Prostate gland (tissue), 2 donors: Measurements from ENCODE around the gene TPD52L2. TPM values are rescaled to one million over a fixed set of nuclear protein-coding genes. Genes with fewer than 3 reads are reported as not detected.

Experiments
- DNase-seq: peaks from one replicate; pipeline ENCODE4 v3.0.0-alpha.2; 2019; ENCODE audit warnings: low spot score
- H3K27ac ChIP-seq, 2 donors: fragments of 200-600 bp; sonication (generic); 2 replicates each; pipeline ENCODE4 v1.5.1; 2017 to 2019
- H3K27me3 ChIP-seq: fragments of 200-600 bp; sonication (generic); replicated peaks from 2 replicates; pipeline ENCODE4 v1.5.1; 2019; ENCODE audit not compliant: insufficient read depth
- H3K36me3 ChIP-seq, 2 donors: fragments of 200-600 bp; sonication (generic); 1 replicate in 1 of 2; 2 replicates in 1 of 2; pipeline versions ENCODE4 v1.5.1 to v1.8.1; 2017 to 2019
- H3K4me1 ChIP-seq: fragments of 200-600 bp; sonication (generic); replicated peaks from 2 replicates; pipeline ENCODE4 v1.5.1; 2019
- H3K4me3 ChIP-seq, 2 donors: fragments of 200-600 bp; sonication (generic); 2 replicates each; pipeline ENCODE4 v1.5.1; 2017 to 2019
- H3K9me3 ChIP-seq: fragments of 200-600 bp; sonication (generic); 2 replicates; pipeline ENCODE4 v1.5.1; 2017
- POLR2A ChIP-seq: fragments of 450-650 bp; IDR thresholded peaks from one replicate; pipeline ENCODE4 v1.6.1; 2016; ENCODE audit warnings: antibody characterized with exemption, mild to moderate bottlenecking
- POLR2AphosphoS5 ChIP-seq: sonication (generic); formaldehyde crosslinking; IDR thresholded peaks from one replicate; pipeline ENCODE4 v1.6.1; 2017; ENCODE audit warnings: antibody characterized with exemption
- WGBS: methylation state at CpG from one replicate; pipeline ENCODE4 v1.1.5; 2018; 5-methylcytosine and 5-hydroxymethylcytosine counted together
- intact Hi-C: fragments of 100-400 bp; cut with DNase I; formaldehyde crosslinking; loops from one replicate; pipeline ENCODE4 v1.14.2; 2022
- microRNA counts, 2 donors: library from miRNA; unstranded; fragments of <30 nt; microRNA quantifications; one replicate each; lab custom pipeline; 2016 to 2017
- microRNA-seq: library from miRNA; unstranded; fragments of <30 nt; microRNA quantifications from one replicate; pipeline ENCODE4, GENCODE V29; 2016
- small RNA-seq, 2 donors: library from RNA; depleted of rRNA; stranded (forward); fragments of <200 nt; gene quantifications; one replicate each; pipeline ENCODE3, GENCODE V24; 2016
- total RNA-seq, 2 donors: library from RNA; depleted of rRNA; stranded (reverse); fragments of >200 nt; gene quantifications; one replicate each; pipeline ENCODE4 v1.1.0, GENCODE V29; 2016
- TF ChIP-seq, protein P1 (sequence below), 4 experiments: fragments of 200-600 bp in 2 of 4; fragments of 450-650 bp in 2 of 4; sonication (generic) in 2 of 4; IDR thresholded peaks; 1 replicate in 3 of 4; 2 replicates in 1 of 4; pipeline ENCODE4 v1.5.1; 2016 to 2019; ENCODE audit warnings: antibody characterized with exemption in 4 of 4, mild to moderate bottlenecking in 2 of 4, moderate library complexity in 2 of 4

TPD52L2 gene
- total RNA-seq, 2 donors from 2014 or later = 105 to 127 TPM

DNA sequence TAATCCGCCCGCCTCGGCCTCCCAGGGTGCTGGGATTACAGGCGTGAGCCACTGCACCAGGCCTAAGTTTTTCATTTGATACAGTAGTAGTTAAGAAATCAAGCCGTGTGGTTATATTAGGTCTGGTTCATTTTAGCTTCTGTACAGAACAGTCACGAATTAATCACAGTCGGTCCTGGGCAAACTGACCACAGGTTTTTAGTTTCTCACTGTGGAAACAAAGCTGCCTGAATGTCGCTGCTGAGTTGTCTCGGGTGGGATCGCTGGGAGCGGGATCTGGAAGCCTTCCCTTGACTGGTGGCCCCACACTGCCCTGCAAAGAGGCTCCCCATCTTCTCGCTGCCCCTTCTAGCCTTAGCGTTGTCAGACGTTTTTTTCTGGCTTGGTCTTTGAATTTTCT lies 72.5 kb downstream of the TPD52L2 start:
- no peak for DNase-seq
- Histone ChIP-seq H3K36me3 (no peaks in the 10 kb centered on the region), H3K4me3 (no peak overlapping the region), H3K4me1 (no peaks in the 10 kb centered on the region), H3K27me3 (no peaks in the 10 kb centered on the region), H3K27ac (no peak overlapping the region), H3K9me3 (no peaks in the 10 kb centered on the region)
- TF ChIP-seq POLR2A (no peak), POLR2AphosphoS5 (no peak)
- TF ChIP-seq, protein P1, sequence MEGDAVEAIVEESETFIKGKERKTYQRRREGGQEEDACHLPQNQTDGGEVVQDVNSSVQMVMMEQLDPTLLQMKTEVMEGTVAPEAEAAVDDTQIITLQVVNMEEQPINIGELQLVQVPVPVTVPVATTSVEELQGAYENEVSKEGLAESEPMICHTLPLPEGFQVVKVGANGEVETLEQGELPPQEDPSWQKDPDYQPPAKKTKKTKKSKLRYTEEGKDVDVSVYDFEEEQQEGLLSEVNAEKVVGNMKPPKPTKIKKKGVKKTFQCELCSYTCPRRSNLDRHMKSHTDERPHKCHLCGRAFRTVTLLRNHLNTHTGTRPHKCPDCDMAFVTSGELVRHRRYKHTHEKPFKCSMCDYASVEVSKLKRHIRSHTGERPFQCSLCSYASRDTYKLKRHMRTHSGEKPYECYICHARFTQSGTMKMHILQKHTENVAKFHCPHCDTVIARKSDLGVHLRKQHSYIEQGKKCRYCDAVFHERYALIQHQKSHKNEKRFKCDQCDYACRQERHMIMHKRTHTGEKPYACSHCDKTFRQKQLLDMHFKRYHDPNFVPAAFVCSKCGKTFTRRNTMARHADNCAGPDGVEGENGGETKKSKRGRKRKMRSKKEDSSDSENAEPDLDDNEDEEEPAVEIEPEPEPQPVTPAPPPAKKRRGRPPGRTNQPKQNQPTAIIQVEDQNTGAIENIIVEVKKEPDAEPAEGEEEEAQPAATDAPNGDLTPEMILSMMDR (IDR thresholded peaks at IDR 0.05) = no peak
- 85% methylated on average over 14 of the region's 14 CpGs for WGBS
- intact Hi-C loops = no loop called here

DNA sequence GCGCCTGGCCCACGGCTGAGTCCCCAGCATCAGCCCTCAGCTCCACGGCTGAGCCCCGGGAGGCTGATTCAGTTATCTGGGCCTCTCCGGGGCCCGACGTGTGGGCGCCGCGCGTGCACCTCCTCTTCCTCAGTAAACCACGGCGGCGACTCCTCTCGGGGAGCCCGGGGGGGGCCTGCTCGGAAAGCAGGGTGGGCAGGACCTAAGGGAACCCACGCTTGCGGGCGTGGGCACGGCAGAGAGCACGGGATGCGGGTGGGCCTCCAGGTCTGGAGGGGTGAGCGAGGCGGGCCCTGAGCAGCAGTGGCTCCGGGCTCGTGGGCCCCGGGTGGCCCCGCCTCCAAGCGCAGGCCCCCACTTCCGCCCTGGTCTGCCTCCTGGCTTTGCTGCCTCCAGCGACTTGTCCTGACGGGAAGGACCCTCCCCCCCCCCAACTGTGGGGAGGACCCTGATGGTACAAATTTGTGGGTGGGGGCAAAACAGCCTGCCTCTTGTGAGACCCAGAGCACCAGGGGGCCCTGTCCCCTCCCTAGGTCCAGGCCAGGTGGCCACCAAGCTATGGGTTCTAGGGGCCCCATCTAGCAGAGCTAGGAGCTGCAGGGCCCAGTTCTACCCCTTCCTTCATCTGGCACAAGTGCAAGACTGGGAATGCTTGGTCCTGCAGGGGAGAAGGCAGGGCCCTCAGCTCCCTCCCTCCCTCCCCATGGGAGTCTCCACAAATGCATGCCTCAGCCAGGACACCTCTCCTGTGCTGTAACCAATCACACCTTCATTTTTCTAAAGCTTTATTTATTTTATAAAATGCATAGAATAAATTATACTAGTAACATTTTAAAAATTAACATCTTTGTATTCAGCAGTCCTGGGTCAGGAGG lies 74.2 kb downstream of the TPD52L2 start:
- TF ChIP-seq POLR2A (no peak), POLR2AphosphoS5 (no peak)
- TF ChIP-seq, protein P1 (IDR thresholded peaks at IDR 0.05) = no peak
- 87% methylated on average over 32 of the region's 33 CpGs for WGBS
- no peak overlapping the region for H3K27ac ChIP-seq
- no peaks in the 10 kb centered on the region for H3K36me3 ChIP-seq
- H3K4me3 ChIP-seq = no peak overlapping the region
- intact Hi-C loops = no loop called here
- H3K4me1 ChIP-seq = no peaks in the 10 kb centered on the region
- no peak for DNase-seq
- H3K27me3 ChIP-seq = no peaks in the 10 kb centered on the region
- H3K9me3 ChIP-seq = no peaks in the 10 kb centered on the region

DNA sequence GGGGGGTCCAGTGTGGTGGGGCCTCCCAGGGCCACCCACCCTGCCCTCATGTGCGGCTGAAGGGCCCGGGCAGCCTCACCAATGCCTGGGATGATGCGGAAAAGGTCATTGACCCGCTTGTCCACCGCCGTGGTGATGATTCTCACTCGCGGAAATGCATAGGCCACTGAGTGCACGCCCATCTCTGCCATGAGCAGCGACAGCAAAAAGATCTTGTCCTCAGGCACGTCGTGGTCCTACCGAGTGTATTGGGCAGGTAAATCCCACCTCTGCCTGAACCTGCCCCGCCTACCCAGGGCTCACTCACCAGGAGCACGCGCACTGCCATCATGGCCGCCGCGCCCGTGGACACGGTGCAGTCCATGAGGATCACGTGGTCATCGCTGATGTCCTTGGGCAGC lies 75.0 kb downstream of the TPD52L2 start:
- DNase-seq = no peak
- Histone ChIP-seq H3K27me3 (no peaks in the 10 kb centered on the region), H3K36me3 (no peaks in the 10 kb centered on the region), H3K9me3 (no peaks in the 10 kb centered on the region), H3K4me1 (no peaks in the 10 kb centered on the region), H3K4me3 (no peak overlapping the region), H3K27ac (no peak overlapping the region)
- intact Hi-C loops = no loop called here
- TF ChIP-seq, protein P1 (IDR thresholded peaks at IDR 0.05) = no peak
- 91% methylated on average over 23 of the region's 23 CpGs for WGBS

DNA sequence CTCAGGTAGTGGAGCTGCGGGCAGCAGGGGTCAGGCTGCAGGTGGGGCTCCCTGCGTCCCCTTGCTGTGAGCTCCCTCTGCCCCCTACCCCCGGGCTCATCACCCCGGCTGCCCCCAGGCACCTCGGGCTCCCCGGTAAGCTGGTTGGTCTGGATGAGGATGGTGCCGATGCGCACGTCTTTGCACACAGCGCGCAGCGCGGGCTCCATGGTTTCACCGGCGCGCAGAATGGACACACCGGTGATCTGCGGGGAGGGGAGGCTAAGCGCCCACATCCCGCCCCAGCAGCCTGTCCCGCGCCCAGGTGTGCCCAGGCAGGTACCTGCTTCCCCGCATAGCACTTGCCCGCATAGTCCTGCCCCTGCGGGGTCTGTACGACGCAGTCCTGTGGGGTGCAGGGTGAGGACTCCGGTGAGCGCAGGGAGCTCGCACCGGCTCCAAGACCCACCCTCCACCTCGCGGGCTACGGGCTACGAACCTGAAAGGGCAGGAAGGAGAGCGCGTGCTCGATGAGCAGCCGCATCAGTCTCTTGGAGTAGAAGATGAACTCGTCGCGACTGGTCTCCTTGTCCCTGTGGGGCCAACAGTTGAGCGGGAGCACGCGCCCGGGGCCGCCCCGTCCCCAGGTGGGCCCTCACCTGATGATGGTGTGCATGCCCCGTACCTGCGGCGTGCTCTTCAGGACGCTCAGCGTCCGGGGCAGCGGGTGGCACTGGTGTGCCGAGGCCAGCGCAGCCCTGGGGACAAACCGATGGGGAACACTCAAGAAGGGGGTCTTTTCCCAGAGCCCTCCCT lies 75.6 kb downstream of the TPD52L2 start:
- no peak overlapping the region for H3K27ac ChIP-seq
- no peak overlapping the region for H3K4me3 ChIP-seq
- H3K36me3 ChIP-seq = no peaks in the 10 kb centered on the region
- no peak for DNase-seq
- WGBS = 93% methylated on average over 47 of the region's 58 CpGs
- intact Hi-C loops = no loop called here
- no peaks in the 10 kb centered on the region for H3K27me3 ChIP-seq
- H3K9me3 ChIP-seq = no peaks in the 10 kb centered on the region
- TF ChIP-seq POLR2A (no peak), POLR2AphosphoS5 (no peak)
- TF ChIP-seq, protein P1 (IDR thresholded peaks at IDR 0.05) = no peak
- H3K4me1 ChIP-seq = no peaks in the 10 kb centered on the region

MicroRNA genes within 50 kb of the gene (microRNA counts, 767-probe panel; counts per million panel counts)
- microRNA hsa-miR-1914-5p (lab: Ali Mortazavi, UCI) = 0 to 431 counts per million in 2 donors
- microRNA hsa-miR-941 (lab: Ali Mortazavi, UCI) = 431 to 927 counts per million in 2 donors

Small RNAs within 50 kb of the gene (microRNA-seq; reads per million reads assigned to microRNA genes)
- gene MIR1914 (not detected), gene MIR941-1 (not detected), gene MIR941-2 (not detected), gene MIR941-3 (not detected), gene MIR941-4 (not detected), gene MIR941-5 (not detected)

Small RNAs within 50 kb of the gene (small RNA-seq; reads per million reads assigned to genes)
- gene MIR941-2 = 0 reads per million in 2 donors
- gene MIR941-4 = 0 reads per million in 2 donors
- gene MIR941-5 = 0 to 0.65 reads per million in 2 donors
- 0 reads per million in 2 donors for gene RNU1-134P

Other genes starting within 250 kb of the TPD52L2 start
- gene GMEB2, start 238.2 kb upstream of the TPD52L2 start, total RNA-seq = 10 to 100 TPM; 18.4 to 27.9 TPM
- 10 to 100 TPM; 21.2 to 24.5 TPM for gene STMN3, start 211.8 kb upstream of the TPD52L2 start, total RNA-seq
- gene RTEL1, start 207.0 kb upstream of the TPD52L2 start, total RNA-seq = 10 to 100 TPM; 21.8 to 42.6 TPM
- 10 to 100 TPM in 1 of 2 donors, 1 to 10 TPM in 1; 6.7 to 12.2 TPM for gene TNFRSF6B, start 168.6 kb upstream of the TPD52L2 start, total RNA-seq
- gene ARFRP1, start 157.3 kb upstream of the TPD52L2 start, total RNA-seq = 10 to 100 TPM; 36.8 to 50.8 TPM
- gene ZGPAT, start 157.2 kb upstream of the TPD52L2 start, total RNA-seq = 10 to 100 TPM; 29.3 to 55.5 TPM
- gene LIME1, start 128.6 kb upstream of the TPD52L2 start, total RNA-seq = 10 to 100 TPM; 35.0 to 44.4 TPM
- 100 to 1,000 TPM; 140 to 155 TPM for gene SLC2A4RG, start 125.5 kb upstream of the TPD52L2 start, total RNA-seq
- gene ZBTB46, start 34.0 kb upstream of the TPD52L2 start, total RNA-seq = 10 to 100 TPM in 1 of 2 donors, 1 to 10 TPM in 1; 7.9 to 12.2 TPM
- gene ABHD16B, start 3.8 kb upstream of the TPD52L2 start, total RNA-seq = 1 to 10 TPM in 1 of 2 donors, not detected in 1; 1.6 TPM
- 10 to 100 TPM; 44.4 to 66.6 TPM for gene DNAJC5, start 29.9 kb downstream of the TPD52L2 start, total RNA-seq
- 10 to 100 TPM; 46.6 to 66.2 TPM for gene UCKL1, start 91.1 kb downstream of the TPD52L2 start, total RNA-seq
- 10 to 100 TPM; 12.2 to 24.6 TPM for gene ZNF512B, start 104.7 kb downstream of the TPD52L2 start, total RNA-seq
- 10 to 100 TPM in 1 of 2 donors, 1 to 10 TPM in 1; 6.0 to 14.7 TPM for gene SAMD10, start 114.4 kb downstream of the TPD52L2 start, total RNA-seq
- 10 to 100 TPM; 60.9 to 99.6 TPM for gene PRPF6, start 115.9 kb downstream of the TPD52L2 start, total RNA-seq
- 1 to 10 TPM in 1 of 2 donors, under 1 TPM in 1; 0.64 to 3.1 TPM for gene C20orf204, start 170.9 kb downstream of the TPD52L2 start, total RNA-seq
- 10 to 100 TPM in 1 of 2 donors, 1 to 10 TPM in 1; 4.7 to 12.8 TPM for gene SOX18, start 184.4 kb downstream of the TPD52L2 start, total RNA-seq
- gene TCEA2, start 197.9 kb downstream of the TPD52L2 start, total RNA-seq = 10 to 100 TPM; 45.0 to 69.5 TPM
- 10 to 100 TPM; 13.3 to 15.1 TPM for gene RGS19, start 214.2 kb downstream of the TPD52L2 start, total RNA-seq
- gene OPRL1, start 214.8 kb downstream of the TPD52L2 start, total RNA-seq = 1 to 10 TPM; 1.5 to 2.9 TPM
- gene LKAAEAR1, start 219.1 kb downstream of the TPD52L2 start, total RNA-seq = 10 to 100 TPM in 1 of 2 donors, not detected in 1; 10.2 TPM
- gene NPBWR2, start 242.3 kb downstream of the TPD52L2 start, total RNA-seq = not detected